AG20443 (cell line): ENCODE measurements around the gene KIRREL3.
A peak's percentile ranks its signal among the peaks of the same experiment; 100 is the strongest.

Experiments
- DNase-seq: peaks from one replicate; pipeline ENCODE4 v3.0.0; 2012; ENCODE audit warnings: low spot score, mixed read lengths

KIRREL3 gene

DNA sequence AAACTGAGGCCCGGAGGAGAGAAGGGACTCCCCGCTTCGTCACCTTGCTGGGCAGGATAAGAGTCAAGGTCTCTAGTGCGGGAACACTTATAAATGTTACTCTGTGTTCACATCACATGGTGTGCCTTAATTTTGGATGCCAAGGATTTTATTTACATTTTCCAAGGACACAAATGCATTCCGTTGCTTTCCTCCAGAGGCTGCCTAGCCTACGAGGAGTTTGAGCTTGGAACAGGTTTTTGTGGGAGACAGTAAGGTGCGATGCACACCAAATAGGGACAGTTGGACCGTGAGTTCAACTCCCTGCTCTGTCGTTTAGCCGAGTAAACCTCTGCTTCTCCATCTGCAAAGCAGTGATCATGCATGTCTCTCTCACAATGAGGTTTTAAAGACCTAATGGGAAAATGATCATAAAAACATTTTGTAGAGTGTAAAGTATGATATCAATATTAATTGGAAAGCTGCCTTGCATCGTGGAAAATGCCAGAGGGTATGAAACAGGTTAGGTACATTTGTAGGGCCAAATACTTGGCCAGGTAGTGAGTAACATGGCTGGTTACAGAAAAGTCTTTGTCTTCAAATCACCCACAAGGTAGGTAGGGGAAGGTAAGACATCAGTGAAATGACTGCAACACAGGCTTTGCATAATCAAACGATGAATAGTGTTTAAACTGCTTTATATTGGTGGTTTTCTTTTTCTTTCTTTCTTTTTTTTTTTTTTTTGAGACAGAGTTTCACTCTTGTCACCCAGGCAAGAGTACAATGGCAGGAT is 583.3 kb downstream of the KIRREL3 start:
- DNase-seq = no peak

- peak; percentile 98 for DNase-seq
Measured at GRCh38 chr11:126416542-126417090, 584.0 kb downstream of the KIRREL3 start.

GRCh38 chr11:126415669-126416420 is 584.7 kb downstream of the KIRREL3 start:
- no peak for DNase-seq

GRCh38 chr11:126415128-126415527 is 585.4 kb downstream of the KIRREL3 start:
- DNase-seq = peak; percentile 56

DNA sequence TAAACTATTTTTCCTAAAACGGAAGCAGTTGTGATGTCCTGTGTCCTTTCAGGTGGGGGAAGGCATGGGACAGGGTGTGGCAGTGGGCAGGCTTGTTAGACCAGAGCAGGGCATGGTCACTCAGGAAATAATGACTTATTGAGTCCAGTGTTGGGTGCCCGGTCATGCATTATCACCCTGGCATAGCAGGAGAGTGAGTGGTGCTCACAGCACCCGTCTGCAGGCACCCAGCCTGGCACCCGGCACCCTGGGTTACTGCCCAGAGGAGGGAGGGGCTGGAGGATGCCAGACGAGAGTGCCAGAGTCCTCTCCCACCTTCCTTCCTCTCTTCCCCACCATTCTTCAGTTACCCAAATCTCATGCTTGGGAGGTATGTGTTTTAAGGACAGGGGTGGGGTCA is 586.0 kb downstream of the KIRREL3 start:
- DNase-seq = no peak

- DNase-seq = no peak
Measured at GRCh38 chr11:126413843-126414405, 586.6 kb downstream of the KIRREL3 start.

DNA sequence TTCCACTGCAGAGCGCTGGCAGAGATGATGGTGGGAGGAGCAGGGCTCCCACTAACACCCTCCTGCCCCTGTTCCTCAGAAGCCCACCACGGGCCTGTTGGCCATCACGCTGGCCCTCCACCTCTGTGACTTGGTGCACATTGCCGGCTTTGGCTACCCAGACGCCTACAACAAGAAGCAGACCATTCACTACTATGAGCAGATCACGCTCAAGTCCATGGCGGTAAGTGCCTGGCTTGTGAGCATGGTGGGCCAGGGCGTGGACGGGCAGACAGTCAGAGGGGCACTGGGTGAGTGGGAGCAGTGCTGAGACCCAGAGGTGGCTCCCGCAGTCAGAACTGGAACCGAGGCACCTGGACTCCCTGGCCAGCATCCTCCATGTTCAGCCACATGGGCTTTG is 587.1 kb downstream of the KIRREL3 start:
- DNase-seq = no peak

DNA sequence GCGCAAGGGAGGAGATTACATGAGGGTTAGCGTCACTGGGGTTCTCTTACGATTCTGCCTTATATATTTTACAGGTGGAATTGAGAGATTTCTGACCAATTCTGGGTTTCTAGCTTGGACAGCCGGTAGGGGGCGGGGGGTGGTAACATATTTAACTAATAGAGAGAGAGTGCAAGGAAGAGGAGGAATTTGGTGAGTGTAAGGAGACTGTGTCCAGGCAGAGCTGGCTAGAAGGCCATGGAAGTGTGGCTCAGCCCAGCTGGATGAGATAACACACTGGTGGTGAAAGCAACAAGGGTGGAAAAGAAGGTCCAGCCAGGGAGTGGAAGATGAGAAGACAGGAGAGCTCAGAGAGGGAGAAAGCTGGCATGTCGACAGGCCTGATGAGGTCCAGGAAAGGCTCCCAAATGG is 588.6 kb downstream of the KIRREL3 start:
- peak; percentile 40 for DNase-seq

DNA sequence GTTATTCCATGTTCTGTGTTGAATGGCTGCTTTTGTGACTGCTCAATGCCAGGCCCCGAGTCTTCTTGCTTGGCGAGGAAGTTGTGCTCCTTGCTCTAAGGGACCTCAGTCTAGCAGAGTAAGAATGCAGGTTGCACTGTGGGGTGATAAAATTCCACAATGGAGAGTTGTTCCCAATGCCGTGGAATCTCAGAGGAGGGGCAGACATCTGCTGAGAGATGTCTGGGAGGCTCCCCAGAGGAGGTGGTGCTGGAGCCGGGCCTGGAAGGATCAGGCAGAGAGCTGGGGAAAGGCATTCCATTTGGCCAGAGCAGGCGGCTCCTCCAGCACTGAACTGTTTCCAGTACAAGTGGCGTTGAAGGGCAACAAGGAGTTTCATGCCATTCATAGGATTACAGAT is 589.9 kb downstream of the KIRREL3 start:
- DNase-seq = peak; percentile 87

GRCh38 chr11:126409620-126409985 is 591.0 kb downstream of the KIRREL3 start:
- DNase-seq = no peak

GRCh38 chr11:126408901-126409619 is 591.5 kb downstream of the KIRREL3 start:
- DNase-seq = no peak

DNA sequence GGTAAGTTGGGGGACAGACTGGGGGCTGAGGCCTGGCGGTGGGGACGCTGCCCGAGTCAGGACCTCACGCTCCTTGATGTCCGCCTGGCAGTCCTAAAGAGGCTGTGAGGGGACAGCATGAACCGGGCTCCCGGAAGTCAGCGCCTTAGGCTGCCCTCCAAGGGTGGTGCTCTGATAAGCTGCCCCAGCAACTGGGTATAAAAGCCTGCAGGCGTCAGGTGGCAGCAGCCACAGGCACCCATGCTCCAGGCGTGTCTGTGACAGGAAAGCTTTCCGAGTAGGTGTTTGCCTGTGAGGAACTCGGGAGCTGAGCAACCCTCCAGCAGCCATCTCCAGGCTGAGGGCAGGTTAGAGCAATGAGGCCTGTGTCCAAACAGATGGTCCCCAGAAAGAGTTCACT is 592.1 kb downstream of the KIRREL3 start:
- no peak for DNase-seq

DNA sequence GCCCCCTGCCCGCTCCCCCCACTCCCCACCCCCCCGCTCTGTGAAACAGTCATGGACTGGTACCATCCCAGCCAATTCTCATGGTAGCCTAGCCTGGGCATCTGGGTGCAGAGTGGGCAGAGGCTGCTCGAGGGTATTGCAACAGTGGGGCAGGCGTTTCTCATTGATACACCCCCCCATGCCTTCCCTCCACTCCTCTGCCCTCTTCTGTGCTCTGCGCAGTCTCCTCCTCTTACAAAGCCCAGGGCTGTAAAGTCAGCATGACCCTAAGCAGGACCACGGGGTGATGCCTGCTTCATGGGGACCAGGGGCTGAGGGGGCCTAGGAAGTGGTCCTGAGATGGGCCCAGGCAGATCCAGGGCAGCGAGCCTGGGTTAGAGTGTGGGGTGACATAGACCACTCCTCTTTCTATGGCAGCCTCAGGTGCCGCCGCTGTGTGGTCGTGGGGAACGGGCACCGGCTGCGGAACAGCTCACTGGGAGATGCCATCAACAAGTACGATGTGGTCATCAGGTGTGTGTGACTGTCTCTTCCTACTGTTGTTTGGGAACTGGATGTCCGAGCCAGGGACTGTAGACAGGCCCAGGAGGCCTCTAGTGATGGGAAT is 592.8 kb downstream of the KIRREL3 start:
- DNase-seq = no peak

- no peak for DNase-seq
Measured at GRCh38 chr11:126407101-126407521, 593.5 kb downstream of the KIRREL3 start.

DNA sequence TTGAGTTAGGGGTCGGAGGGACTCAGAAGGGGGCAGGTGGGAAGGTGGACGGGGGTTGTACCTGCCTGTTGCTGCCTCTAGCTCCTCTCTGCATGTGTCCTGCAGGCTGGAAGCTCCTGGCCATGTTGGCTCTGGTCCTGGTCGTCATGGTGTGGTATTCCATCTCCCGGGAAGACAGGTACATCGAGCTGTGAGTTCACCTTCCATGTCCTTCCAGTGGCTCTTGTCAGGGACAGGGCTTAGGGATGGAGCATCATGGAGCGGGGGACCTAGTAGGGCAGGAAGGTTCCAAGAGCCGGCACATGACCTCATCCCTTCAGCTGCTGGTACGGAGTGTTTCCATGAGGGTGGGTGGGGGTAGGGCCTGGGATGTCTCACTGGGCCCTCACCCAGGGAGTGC is 594.2 kb downstream of the KIRREL3 start:
- DNase-seq = no peak

GRCh38 chr11:126405906-126406305 is 594.7 kb downstream of the KIRREL3 start:
- no peak for DNase-seq

- no peak for DNase-seq
Measured at GRCh38 chr11:126405374-126405773, 595.2 kb downstream of the KIRREL3 start.

- DNase-seq = no peak
Measured at GRCh38 chr11:126404367-126404766, 596.2 kb downstream of the KIRREL3 start.

GRCh38 chr11:126403658-126404057 is 596.9 kb downstream of the KIRREL3 start:
- DNase-seq = no peak

DNA sequence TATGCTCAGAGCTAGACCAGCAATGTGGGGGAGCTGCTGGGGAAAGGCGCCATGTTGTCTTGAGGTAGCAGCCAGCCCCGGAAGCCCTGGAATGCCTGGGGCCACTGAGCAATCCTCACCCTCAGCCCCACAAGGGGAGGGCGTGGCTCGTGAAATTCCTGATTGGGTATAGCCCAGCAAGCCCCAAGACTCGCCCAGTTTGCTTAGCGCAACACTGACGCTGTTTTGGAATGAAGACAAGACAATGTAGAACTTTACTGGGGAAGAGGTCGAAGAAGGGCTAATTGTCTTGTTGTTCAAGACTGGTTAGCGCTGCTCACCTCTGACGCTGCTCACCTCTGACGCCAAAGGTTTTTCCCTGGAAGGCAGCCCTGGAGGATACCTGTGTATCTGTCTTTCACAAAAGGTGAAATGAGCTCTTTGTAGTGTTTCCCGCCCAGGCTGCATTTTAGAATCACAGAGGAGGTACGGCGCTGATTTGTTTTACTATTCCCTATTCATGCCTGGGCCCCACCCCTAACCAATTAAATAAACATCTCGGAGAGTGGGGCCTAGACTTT is 597.5 kb downstream of the KIRREL3 start:
- DNase-seq = no peak

- DNase-seq = no peak
Measured at GRCh38 chr11:126400479-126400878, 600.1 kb downstream of the KIRREL3 start.
